Thyroid gland (tissue), 4 donors: ENCODE results near the gene KREMEN1. TPM values are rescaled to one million over a fixed set of nuclear protein-coding genes. Genes with fewer than 3 reads are reported as not detected.

ENCODE experiments used
- DNase-seq, 2 donors: peaks; one replicate each; pipeline ENCODE4 v3.0.0-alpha.2; 2019
- H3K27ac ChIP-seq, 3 donors: fragments of 200-600 bp; sonication (generic); 1 replicate in 2 of 3; 2 replicates in 1 of 3; pipeline ENCODE4 v1.5.1; 2016 to 2019; ENCODE audit warnings: mild to moderate bottlenecking in 1 of 3, moderate library complexity in 1 of 3
- H3K27me3 ChIP-seq: fragments of 200-600 bp; sonication (generic); one replicate; pipeline ENCODE4 v1.5.1; 2019
- H3K36me3 ChIP-seq, 2 donors: fragments of 200-600 bp; sonication (generic); one replicate each; pipeline ENCODE4 v1.5.1; 2016 to 2019
- H3K4me1 ChIP-seq, 2 donors: fragments of 200-600 bp; sonication (generic); one replicate each; pipeline ENCODE4 v1.5.1; 2017 to 2019
- H3K4me3 ChIP-seq, 3 donors: fragments of 200-600 bp; sonication (generic); replicated peaks in 1 of 3; 1 replicate in 2 of 3; 2 replicates in 1 of 3; pipeline ENCODE4 v1.5.1; 2016; ENCODE audit warnings: mild to moderate bottlenecking in 1 of 3
- H3K9me3 ChIP-seq: fragments of 200-600 bp; sonication (generic); one replicate; pipeline ENCODE4 v1.5.1; 2017
- CTCF ChIP-seq, 6 experiments: fragments of 200-600 bp in 3 of 6; fragments of 450-650 bp in 3 of 6; sonication (generic) in 3 of 6; IDR thresholded peaks; one replicate each; pipeline ENCODE4 v1.5.1; 2016 to 2019; ENCODE audit warnings: antibody characterized with exemption in 6 of 6, mild to moderate bottlenecking in 2 of 6, inconsistent platforms in 1 of 6, moderate library complexity in 1 of 6
- POLR2A ChIP-seq, 2 donors: fragments of 450-650 bp; IDR thresholded peaks; one replicate each; pipeline ENCODE4 v1.6.1; 2017; ENCODE audit warnings: antibody characterized with exemption in 2 of 2, mild to moderate bottlenecking in 2 of 2, moderate library complexity in 1 of 2
- WGBS, 2 donors: methylation state at CpG; one replicate each; pipeline ENCODE4 v1.1.5; 2017; 5-methylcytosine and 5-hydroxymethylcytosine counted together
- intact Hi-C: fragments of 100-400 bp; cut with DNase I; formaldehyde crosslinking; loops from one replicate; pipeline ENCODE4 v1.15.1; 2023
- total RNA-seq, 4 donors: library from RNA; depleted of rRNA; stranded (reverse); fragments of >200 nt; gene quantifications; one replicate each; pipeline ENCODE4 v1.2.3, GENCODE V29; 2016

The KREMEN1 gene
- total RNA-seq, 4 donors from 2014 or later = 18.1 to 27.1 (median 25.6) TPM

- intact Hi-C loops = no loop called here
- Histone ChIP-seq H3K4me1 (no peaks in the 10 kb centered on the region), H3K27ac (no peak overlapping the region), H3K9me3 (no peaks in the 10 kb centered on the region), H3K27me3 (no peaks in the 10 kb centered on the region), H3K4me3 (no peak overlapping the region), H3K36me3 (no peaks in the 10 kb centered on the region)
- WGBS, 2 donors = 86 to 90% methylated on average over 19 of the region's 19 CpGs
- TF ChIP-seq CTCF (IDR thresholded peaks at IDR 0.05) = no peak
- no peak for TF ChIP-seq POLR2A (IDR thresholded peaks at IDR 0.05)
- DNase-seq = no peak
Observed at GRCh38 chr22:29183971-29184848, 111.4 kb downstream of the KREMEN1 start.

- intact Hi-C loops = no loop called here
- 72 to 84% methylated on average over 10 to 12 of the region's 12 CpGs for WGBS, 2 donors
- H3K27ac ChIP-seq = no peak overlapping the region
- no peak for TF ChIP-seq CTCF (IDR thresholded peaks at IDR 0.05)
- TF ChIP-seq POLR2A (IDR thresholded peaks at IDR 0.05) = no peak
- H3K27me3 ChIP-seq = no peaks in the 10 kb centered on the region
- H3K36me3 ChIP-seq = no peaks in the 10 kb centered on the region
- DNase-seq = no peak
- H3K4me1 ChIP-seq = no peaks in the 10 kb centered on the region
- H3K4me3 ChIP-seq = no peak overlapping the region
- H3K9me3 ChIP-seq = no peaks in the 10 kb centered on the region
Observed at GRCh38 chr22:29184849-29185490, 112.1 kb downstream of the KREMEN1 start.

- Histone ChIP-seq H3K27ac (no peak overlapping the region), H3K4me3 (no peak overlapping the region), H3K4me1 (no peaks in the 10 kb centered on the region), H3K36me3 (no peaks in the 10 kb centered on the region), H3K9me3 (no peaks in the 10 kb centered on the region), H3K27me3 (no peaks in the 10 kb centered on the region)
- TF ChIP-seq POLR2A (IDR thresholded peaks at IDR 0.05) = no peak
- TF ChIP-seq CTCF (IDR thresholded peaks at IDR 0.05) = no peak
- DNase-seq = no peak
- 98% methylated on average over 1 of the region's 1 CpG for WGBS, 2 donors
- intact Hi-C loops = no loop called here
Observed at GRCh38 chr22:29186302-29186701, 113.5 kb downstream of the KREMEN1 start.

GRCh38 chr22:29187831-29188230 is 115.0 kb downstream of the KREMEN1 start:
- Histone ChIP-seq H3K27me3 (no peaks in the 10 kb centered on the region), H3K36me3 (no peaks in the 10 kb centered on the region), H3K9me3 (no peaks in the 10 kb centered on the region), H3K27ac (no peak overlapping the region), H3K4me1 (no peaks in the 10 kb centered on the region), H3K4me3 (no peak overlapping the region)
- TF ChIP-seq POLR2A (IDR thresholded peaks at IDR 0.05) (no peak), CTCF (IDR thresholded peaks at IDR 0.05) (no peak)
- intact Hi-C loops = no loop called here
- DNase-seq = no peak
- WGBS, 2 donors = 76 to 87% methylated on average over 3 to 7 of the region's 7 CpGs

GRCh38 chr22:29190051-29190450 is 117.2 kb downstream of the KREMEN1 start:
- Histone ChIP-seq H3K27me3 (no peaks in the 10 kb centered on the region), H3K9me3 (no peaks in the 10 kb centered on the region), H3K4me1 (no peaks in the 10 kb centered on the region), H3K4me3 (no peak overlapping the region), H3K27ac (no peak overlapping the region), H3K36me3 (no peaks in the 10 kb centered on the region)
- TF ChIP-seq CTCF (IDR thresholded peaks at IDR 0.05) (no peak), POLR2A (IDR thresholded peaks at IDR 0.05) (no peak)
- intact Hi-C loops = no loop called here
- WGBS, 2 donors = 84 to 96% methylated on average over 8 of the region's 8 CpGs
- DNase-seq = no peak
